ENCODE data around the gene LIMCH1.

DNA sequence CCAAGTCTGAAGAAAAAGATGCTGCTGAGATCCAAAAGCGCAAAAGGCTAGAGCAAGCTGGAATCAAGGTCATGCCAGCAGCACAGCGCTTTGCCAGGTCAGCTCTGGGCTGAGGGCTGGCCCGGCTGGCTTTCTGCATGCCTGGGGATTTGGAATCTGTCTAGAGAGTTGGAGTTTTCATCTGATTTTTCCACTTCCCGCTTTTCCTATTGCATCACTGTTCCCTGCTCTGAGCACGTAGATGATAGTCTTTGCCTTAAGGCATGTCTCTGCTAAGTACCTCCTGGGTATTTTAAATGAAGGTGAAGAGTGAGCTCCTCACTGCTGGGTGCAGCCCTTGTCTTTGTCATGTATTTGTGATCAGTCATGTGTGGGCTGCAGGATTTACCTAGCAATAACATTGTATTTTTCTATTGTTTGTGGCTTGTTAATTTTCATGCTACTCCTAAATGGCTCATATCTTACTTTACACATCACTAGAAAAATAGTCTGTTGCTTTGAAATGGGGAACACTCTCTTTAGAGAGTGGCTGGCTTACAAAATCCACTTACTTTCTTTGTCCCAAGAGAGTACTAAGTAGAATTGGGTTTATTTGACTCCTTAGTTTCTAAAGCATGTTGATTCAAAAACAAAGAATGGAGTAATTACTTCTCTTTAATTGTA, 82.8 kb downstream of the LIMCH1 start:
- TF ChIP-seq, protein P1, sequence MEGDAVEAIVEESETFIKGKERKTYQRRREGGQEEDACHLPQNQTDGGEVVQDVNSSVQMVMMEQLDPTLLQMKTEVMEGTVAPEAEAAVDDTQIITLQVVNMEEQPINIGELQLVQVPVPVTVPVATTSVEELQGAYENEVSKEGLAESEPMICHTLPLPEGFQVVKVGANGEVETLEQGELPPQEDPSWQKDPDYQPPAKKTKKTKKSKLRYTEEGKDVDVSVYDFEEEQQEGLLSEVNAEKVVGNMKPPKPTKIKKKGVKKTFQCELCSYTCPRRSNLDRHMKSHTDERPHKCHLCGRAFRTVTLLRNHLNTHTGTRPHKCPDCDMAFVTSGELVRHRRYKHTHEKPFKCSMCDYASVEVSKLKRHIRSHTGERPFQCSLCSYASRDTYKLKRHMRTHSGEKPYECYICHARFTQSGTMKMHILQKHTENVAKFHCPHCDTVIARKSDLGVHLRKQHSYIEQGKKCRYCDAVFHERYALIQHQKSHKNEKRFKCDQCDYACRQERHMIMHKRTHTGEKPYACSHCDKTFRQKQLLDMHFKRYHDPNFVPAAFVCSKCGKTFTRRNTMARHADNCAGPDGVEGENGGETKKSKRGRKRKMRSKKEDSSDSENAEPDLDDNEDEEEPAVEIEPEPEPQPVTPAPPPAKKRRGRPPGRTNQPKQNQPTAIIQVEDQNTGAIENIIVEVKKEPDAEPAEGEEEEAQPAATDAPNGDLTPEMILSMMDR (IDR thresholded peaks at IDR 0.05) = no peak
- no peak for TF ChIP-seq POLR2A (IDR thresholded peaks at IDR 0.05)
- TF ChIP-seq EP300 (IDR thresholded peaks at IDR 0.05) = no peak
